DOHH2 (cell line): Measurements from ENCODE around the gene CDK5.

Experiments
- H3F3A ChIP-seq: fragments of 200-600 bp; sonication (generic), shearing (Covaris generic); 2 replicates; pipeline ENCODE4 v1.6.0; 2016; ENCODE audit warnings: antibody characterized with exemption, mild to moderate bottlenecking; ENCODE audit not compliant: control insufficient read depth, insufficient read depth
- H3K27ac ChIP-seq: fragments of 200-600 bp; sonication (generic); 2 replicates; pipeline ENCODE4 v1.5.1; 2014; ENCODE audit warnings: low read depth, mild to moderate bottlenecking, low read length, moderate library complexity
- H3K27me3 ChIP-seq: fragments of 200-600 bp; sonication (generic); 2 replicates; pipeline ENCODE4 v1.6.1; 2014; ENCODE audit warnings: mild to moderate bottlenecking, low read length, mixed read lengths; ENCODE audit not compliant: control insufficient read depth
- H3K36me3 ChIP-seq: fragments of 200-600 bp; sonication (generic); 2 replicates; pipeline ENCODE4 v1.6.1; 2014; ENCODE audit warnings: mild to moderate bottlenecking, low read length, moderate library complexity, mixed read lengths; ENCODE audit not compliant: control insufficient read depth
- H3K4me1 ChIP-seq: fragments of 200-600 bp; sonication (generic); 2 replicates; pipeline ENCODE4 v1.6.1; 2014; ENCODE audit warnings: mild to moderate bottlenecking, low read length, mixed read lengths; ENCODE audit not compliant: control insufficient read depth
- H3K4me2 ChIP-seq: fragments of 200-600 bp; sonication (generic); 2 replicates; pipeline ENCODE4 v1.6.0; 2014; ENCODE audit warnings: mild to moderate bottlenecking, low read length, moderate library complexity
- H3K4me3 ChIP-seq: fragments of 200-600 bp; sonication (generic); 2 replicates; pipeline ENCODE4 v1.5.1; 2014; ENCODE audit warnings: mild to moderate bottlenecking, low read length, mixed read lengths
- H3K79me2 ChIP-seq: fragments of 200-600 bp; sonication (generic); 2 replicates; pipeline ENCODE4 v1.6.1; 2014; ENCODE audit warnings: mild to moderate bottlenecking, low read length, mixed read lengths; ENCODE audit not compliant: control insufficient read depth
- H3K9me2 ChIP-seq: fragments of 200-600 bp; sonication (generic); replicated peaks from 2 replicates; pipeline ENCODE4 v1.6.1; 2014; ENCODE audit warnings: mild to moderate bottlenecking, low read length, mixed read lengths; ENCODE audit not compliant: control insufficient read depth
- H3K9me3 ChIP-seq: fragments of 200-600 bp; sonication (generic); 2 replicates; pipeline ENCODE4 v1.6.1; 2014; ENCODE audit warnings: antibody characterized with exemption, low read length, mixed read lengths; ENCODE audit not compliant: control insufficient read depth, insufficient read depth
- H4K20me1 ChIP-seq: fragments of 200-600 bp; sonication (generic); 2 replicates; pipeline ENCODE4 v1.6.0; 2014; ENCODE audit warnings: low read depth, mild to moderate bottlenecking, antibody characterized with exemption, low read length, moderate library complexity; ENCODE audit not compliant: control insufficient read depth, insufficient read depth
- CTCF ChIP-seq: fragments of 200-600 bp; sonication (generic); IDR thresholded peaks from one replicate; pipeline ENCODE4 v1.5.1; 2014; ENCODE audit warnings: antibody characterized with exemption, mild to moderate bottlenecking, low read depth, low read length; ENCODE audit not compliant: poor library complexity, severe bottlenecking
- EZH2phosphoT487 ChIP-seq: fragments of 200-600 bp; sonication (generic); IDR thresholded peaks from 2 replicates; pipeline ENCODE4 v1.6.1; 2017; ENCODE audit warnings: borderline replicate concordance, mild to moderate bottlenecking, antibody characterized with exemption, low read length, moderate library complexity, mixed read lengths

The CDK5 gene

DNA sequence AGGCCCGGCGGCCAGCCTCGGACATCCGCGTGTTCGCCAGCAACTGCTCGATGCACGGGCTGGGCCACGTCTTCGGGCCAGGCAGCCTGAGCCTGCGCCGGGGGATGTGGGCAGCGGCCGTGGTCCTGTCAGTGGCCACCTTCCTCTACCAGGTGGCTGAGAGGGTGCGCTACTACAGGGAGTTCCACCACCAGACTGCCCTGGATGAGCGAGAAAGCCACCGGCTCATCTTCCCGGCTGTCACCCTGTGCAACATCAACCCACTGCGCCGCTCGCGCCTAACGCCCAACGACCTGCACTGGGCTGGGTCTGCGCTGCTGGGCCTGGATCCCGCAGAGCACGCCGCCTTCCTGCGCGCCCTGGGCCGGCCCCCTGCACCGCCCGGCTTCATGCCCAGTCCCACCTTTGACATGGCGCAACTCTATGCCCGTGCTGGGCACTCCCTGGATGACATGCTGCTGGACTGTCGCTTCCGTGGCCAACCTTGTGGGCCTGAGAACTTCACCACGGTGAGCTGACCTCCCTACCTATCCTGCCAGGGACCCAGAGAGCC, 8.7 kb downstream of the CDK5 start:
- H3K27me3 ChIP-seq, result peaks cover 11% of the 10 kb centered on the region; the same call in 1 of the 2 replicates
- H3K36me3 ChIP-seq, result no peaks in the 10 kb centered on the region
- no peaks in the 10 kb centered on the region for H3K9me2 ChIP-seq
- TF ChIP-seq CTCF, result no peak
- TF ChIP-seq EZH2phosphoT487, result no peak
- no peaks in the 10 kb centered on the region for H3K79me2 ChIP-seq
- 0 out of 2 replicates have a peak, but pooled peaks cover 5% of the 10 kb centered on the region for H3K4me1 ChIP-seq
- no peak overlapping the region for H3K4me3 ChIP-seq
- no peak overlapping the region for H3K4me2 ChIP-seq
- no peaks in the 10 kb centered on the region for H4K20me1 ChIP-seq
- H3K27ac ChIP-seq, result no peak overlapping the region
- no peaks in the 10 kb centered on the region for H3F3A ChIP-seq
- no peaks in the 10 kb centered on the region for H3K9me3 ChIP-seq

- Histone ChIP-seq H3K36me3 (no peaks in the 10 kb centered on the region), H3K9me3 (no peaks in the 10 kb centered on the region), H3K4me3 (no peak within 1 kb of the TSS), H4K20me1 (no peaks in the 10 kb centered on the region), H3K27ac (no peak within 1 kb of the TSS), H3F3A (no peaks in the 10 kb centered on the region), H3K27me3 (peaks cover 11% of the 10 kb centered on the region; the same call in 1 of the 2 replicates), H3K79me2 (no peaks in the 10 kb centered on the region), H3K4me2 (no peak within 1 kb of the TSS), H3K9me2 (no peaks in the 10 kb centered on the region), H3K4me1 (0 out of 2 replicates have a peak, but pooled peaks cover 4% of the 10 kb centered on the region)
- TF ChIP-seq CTCF, result no peak
- no peak for TF ChIP-seq EZH2phosphoT487
These were observed 9.5 kb downstream of the CDK5 start, which contains the start of gene ASIC3 for GRCh38 chr7:151047976-151048815. Gene ASIC3 (plus strand): TSS chr7:151048531. CDS start chr7:151048886, 355 bp downstream.

GRCh38 chr7:151046603-151047573, 10.8 kb downstream of the CDK5 start:
- Histone ChIP-seq H3K4me2 (no peak overlapping the region), H3K27me3 (peaks cover 11% of the 10 kb centered on the region; the same call in 1 of the 2 replicates), H3K4me1 (0 out of 2 replicates have a peak, but pooled peaks cover 2% of the 10 kb centered on the region), H3K9me2 (no peaks in the 10 kb centered on the region), H3K4me3 (no peak overlapping the region), H3K79me2 (no peaks in the 10 kb centered on the region), H4K20me1 (no peaks in the 10 kb centered on the region), H3F3A (no peaks in the 10 kb centered on the region), H3K9me3 (no peaks in the 10 kb centered on the region), H3K27ac (no peak overlapping the region), H3K36me3 (no peaks in the 10 kb centered on the region)
- TF ChIP-seq EZH2phosphoT487, result no peak
- TF ChIP-seq CTCF, result no peak
